ENCODE results near the gene NSD2. TPM values are rescaled to one million over a fixed set of nuclear protein-coding genes. Genes with fewer than 3 reads are reported as not detected.
"Not testable (repeated sequence)": the region's sequence is repeated elsewhere in the genome, so short reads cannot be mapped to it uniquely, and the experiment has no call there.

NSD2 gene
- total RNA-seq, 1 donor from 2014 or later, result 66.4 TPM

DNA sequence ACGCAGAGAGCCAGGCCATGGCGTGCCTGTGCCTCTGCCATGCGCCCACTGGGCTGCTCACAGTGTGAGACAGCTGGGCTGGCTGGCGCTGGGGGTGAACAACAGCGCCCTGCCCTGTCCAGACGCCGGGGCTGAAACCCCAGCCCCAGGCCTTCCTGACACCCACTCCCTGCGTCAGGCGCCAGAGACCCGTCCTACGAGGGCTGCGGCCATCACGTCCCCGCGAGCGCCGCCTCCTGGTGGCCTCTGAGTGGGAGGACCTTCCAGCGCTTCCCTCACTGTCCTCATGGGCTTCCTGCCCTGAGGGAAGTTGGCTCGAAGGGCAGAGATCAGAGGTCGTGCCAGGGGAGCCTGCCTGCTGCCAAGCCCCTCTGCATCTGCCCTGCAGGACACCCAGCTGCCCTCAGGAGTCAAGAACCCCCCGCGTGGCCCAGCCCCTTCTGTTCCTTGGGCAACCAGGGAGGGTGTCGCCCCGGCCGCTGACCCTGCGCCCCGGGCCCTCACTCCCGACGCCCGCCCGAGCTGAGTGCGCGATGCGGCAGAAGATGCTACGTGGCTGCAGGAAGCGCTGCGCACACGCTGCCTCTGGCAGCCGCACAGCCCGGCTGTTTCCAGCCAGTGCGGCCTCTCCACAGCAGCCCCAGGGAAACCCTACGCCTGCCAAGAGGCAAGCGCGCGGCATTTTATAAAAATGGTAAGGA, 121.4 kb downstream of the NSD2 start:
- no peak for DNase-seq (ENCODE audit: extremely low spot score, unreplicated experiment)
- H3K4me1 Mint-ChIP-seq (ENCODE audit: unreplicated experiment), result peaks cover 1% of the 10 kb centered on the region
- H3K36me3 Mint-ChIP-seq (ENCODE audit: unreplicated experiment), result peaks cover 35% of the 10 kb centered on the region
- no peak overlapping the region for H3K27ac Mint-ChIP-seq (ENCODE audit: unreplicated experiment)
- H3K27me3 Mint-ChIP-seq (ENCODE audit: unreplicated experiment), result no peaks in the 10 kb centered on the region
- TF ChIP-seq, protein P1, sequence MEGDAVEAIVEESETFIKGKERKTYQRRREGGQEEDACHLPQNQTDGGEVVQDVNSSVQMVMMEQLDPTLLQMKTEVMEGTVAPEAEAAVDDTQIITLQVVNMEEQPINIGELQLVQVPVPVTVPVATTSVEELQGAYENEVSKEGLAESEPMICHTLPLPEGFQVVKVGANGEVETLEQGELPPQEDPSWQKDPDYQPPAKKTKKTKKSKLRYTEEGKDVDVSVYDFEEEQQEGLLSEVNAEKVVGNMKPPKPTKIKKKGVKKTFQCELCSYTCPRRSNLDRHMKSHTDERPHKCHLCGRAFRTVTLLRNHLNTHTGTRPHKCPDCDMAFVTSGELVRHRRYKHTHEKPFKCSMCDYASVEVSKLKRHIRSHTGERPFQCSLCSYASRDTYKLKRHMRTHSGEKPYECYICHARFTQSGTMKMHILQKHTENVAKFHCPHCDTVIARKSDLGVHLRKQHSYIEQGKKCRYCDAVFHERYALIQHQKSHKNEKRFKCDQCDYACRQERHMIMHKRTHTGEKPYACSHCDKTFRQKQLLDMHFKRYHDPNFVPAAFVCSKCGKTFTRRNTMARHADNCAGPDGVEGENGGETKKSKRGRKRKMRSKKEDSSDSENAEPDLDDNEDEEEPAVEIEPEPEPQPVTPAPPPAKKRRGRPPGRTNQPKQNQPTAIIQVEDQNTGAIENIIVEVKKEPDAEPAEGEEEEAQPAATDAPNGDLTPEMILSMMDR (IDR thresholded peaks at IDR 0.05), result no peak
- no peak overlapping the region for H3K4me3 Mint-ChIP-seq (ENCODE audit: unreplicated experiment)
- peaks cover 13% of the 10 kb centered on the region for H3K9me3 Mint-ChIP-seq (ENCODE audit: unreplicated experiment)

DNA sequence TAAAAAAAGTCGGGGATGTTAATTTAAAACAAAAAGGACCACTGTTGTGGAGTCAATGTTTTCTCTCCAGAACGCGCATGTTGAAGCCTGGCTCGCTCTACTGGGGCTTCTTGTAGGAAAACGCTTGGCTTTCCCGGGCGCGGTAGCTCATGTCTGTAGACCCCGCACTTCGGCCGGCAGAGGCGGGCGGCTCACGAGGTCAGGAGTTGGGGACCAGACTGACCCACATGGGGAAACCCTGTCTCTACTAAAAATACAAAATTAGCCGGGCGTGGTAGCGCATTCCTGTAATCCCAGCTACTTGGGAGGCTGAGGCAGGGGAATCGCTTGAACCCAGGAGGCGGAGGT, 122.0 kb downstream of the NSD2 start:
- H3K36me3 Mint-ChIP-seq (ENCODE audit: unreplicated experiment), result peaks cover 35% of the 10 kb centered on the region

DNA sequence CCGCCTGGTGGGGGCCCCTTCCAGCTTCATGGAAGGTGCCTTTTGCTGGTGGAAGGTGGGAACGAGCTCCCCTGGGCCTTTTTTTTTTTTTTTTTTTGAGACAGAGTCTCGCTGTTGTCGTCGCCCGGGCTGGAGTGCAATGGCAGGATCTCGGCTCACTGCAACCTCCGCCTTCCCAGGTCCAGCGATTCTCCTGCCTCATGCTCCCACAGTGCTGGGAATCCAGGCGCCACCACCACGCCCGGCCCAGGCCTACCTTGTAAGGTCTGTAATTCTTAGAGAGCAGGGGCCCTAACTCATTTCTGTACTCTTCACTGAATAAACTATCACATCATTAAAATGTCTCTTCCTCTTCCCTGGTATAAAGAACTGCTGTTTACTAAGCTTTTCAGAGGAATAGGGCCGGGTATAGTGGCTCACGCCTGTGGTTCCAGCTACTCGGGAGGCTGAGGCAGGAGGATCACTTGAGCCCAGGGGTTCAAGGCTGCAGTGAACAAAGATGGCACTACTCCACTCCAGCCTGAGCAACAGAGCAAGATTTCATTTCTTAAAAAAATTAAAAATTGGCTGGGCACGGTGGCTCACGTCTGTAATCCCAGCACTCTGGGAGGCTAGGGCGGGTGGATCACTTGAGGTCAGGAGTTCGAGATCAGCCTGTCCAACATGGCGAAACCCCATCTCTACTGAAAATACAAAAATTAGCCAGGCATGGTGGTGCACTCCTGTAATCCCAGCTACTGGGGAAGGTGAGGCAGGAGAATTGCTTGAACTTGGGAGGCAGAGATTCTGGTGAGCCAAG, 122.7 kb downstream of the NSD2 start:
- peaks cover 23% of the 10 kb centered on the region for H3K9me3 Mint-ChIP-seq (ENCODE audit: unreplicated experiment)
- DNase-seq (ENCODE audit: extremely low spot score, unreplicated experiment), result peak; percentile 75
- H3K27me3 Mint-ChIP-seq (ENCODE audit: unreplicated experiment), result not testable (repeated sequence)

More for the DNA sequence above, 122.0 kb downstream of the NSD2 start:
- Mint-ChIP-seq H3K9me3 (ENCODE audit: unreplicated experiment) (peaks cover 16% of the 10 kb centered on the region), H3K27me3 (ENCODE audit: unreplicated experiment) (no peaks in the 10 kb centered on the region), H3K27ac (ENCODE audit: unreplicated experiment) (no peak overlapping the region), H3K4me3 (ENCODE audit: unreplicated experiment) (no peak overlapping the region), H3K4me1 (ENCODE audit: unreplicated experiment) (peaks cover 1% of the 10 kb centered on the region)
- TF ChIP-seq, protein P1 (IDR thresholded peaks at IDR 0.05), result no peak
- peak; percentile 72 for DNase-seq (ENCODE audit: extremely low spot score, unreplicated experiment)

DNA sequence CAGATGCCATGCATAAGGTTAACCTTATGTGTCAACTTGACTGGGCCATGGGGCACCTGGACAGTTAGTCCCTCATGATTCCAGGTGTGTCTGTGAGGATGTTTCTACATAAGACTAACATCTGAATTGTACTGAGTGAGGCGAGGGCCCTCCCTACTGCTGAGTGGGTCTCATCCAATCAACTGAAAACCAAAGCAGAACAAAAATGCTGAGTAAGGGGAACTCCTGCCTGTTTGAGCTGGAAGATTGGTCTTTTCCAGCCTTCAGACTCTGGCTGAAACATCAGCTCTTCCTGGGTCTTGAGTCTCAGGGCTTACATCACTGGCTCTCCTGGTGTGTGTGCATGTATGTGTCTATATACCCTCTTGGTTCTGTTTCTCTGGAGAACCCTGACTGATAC, 123.7 kb downstream of the NSD2 start:
- Mint-ChIP-seq H3K27me3 (ENCODE audit: unreplicated experiment) (no peaks in the 10 kb centered on the region), H3K36me3 (ENCODE audit: unreplicated experiment) (peaks cover 48% of the 10 kb centered on the region), H3K9me3 (ENCODE audit: unreplicated experiment) (peaks cover 34% of the 10 kb centered on the region), H3K4me3 (ENCODE audit: unreplicated experiment) (no peak overlapping the region), H3K4me1 (ENCODE audit: unreplicated experiment) (peaks cover 1% of the 10 kb centered on the region), H3K27ac (ENCODE audit: unreplicated experiment) (no peak overlapping the region)
- DNase-seq (ENCODE audit: extremely low spot score, unreplicated experiment), result peak; percentile 23
- TF ChIP-seq, protein P1 (IDR thresholded peaks at IDR 0.05), result no peak

More for the DNA sequence above, 122.7 kb downstream of the NSD2 start:
- H3K4me3 Mint-ChIP-seq (ENCODE audit: unreplicated experiment); H3K27ac Mint-ChIP-seq (ENCODE audit: unreplicated experiment); H3K4me1 Mint-ChIP-seq (ENCODE audit: unreplicated experiment): not testable (repeated sequence)
- peaks cover 38% of the 10 kb centered on the region for H3K36me3 Mint-ChIP-seq (ENCODE audit: unreplicated experiment)

DNA sequence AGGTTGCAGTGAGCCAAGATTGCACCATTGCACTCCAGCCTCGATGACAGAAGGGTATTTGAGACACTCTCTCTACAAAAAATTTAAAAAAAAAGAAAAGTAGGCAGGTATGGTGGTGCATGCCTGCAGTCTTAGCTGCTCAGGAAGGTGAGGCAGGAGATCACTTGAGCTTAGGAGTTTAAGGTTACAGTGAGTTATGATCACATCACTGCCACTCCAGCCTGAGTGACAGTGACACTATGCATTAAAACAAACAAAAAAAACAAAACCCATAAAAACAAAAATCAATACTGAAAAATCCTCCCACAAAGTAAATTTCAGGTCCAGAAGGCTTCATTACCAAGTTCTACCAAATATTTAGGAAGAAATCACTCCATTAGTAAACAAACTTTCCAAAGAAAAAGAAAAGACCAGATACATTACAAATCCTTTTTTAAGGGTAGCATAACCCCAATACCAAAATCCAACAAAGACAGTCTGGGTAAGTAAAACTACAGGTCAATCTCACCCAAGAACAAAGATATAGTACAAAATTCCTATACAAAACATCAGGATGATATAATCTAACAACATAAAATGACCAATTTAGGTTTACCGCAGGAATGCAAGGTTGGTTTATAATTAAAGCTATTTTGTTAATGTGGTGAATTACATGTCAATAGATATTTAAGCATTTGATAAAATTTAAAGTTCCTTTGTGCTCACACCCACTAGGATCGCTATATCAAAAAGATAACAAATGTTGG, 125.8 kb downstream of the NSD2 start:
- H3K4me1 Mint-ChIP-seq (ENCODE audit: unreplicated experiment), result peaks cover 1% of the 10 kb centered on the region
- no peak overlapping the region for H3K4me3 Mint-ChIP-seq (ENCODE audit: unreplicated experiment)
- peaks cover 57% of the 10 kb centered on the region for H3K36me3 Mint-ChIP-seq (ENCODE audit: unreplicated experiment)
- H3K9me3 Mint-ChIP-seq (ENCODE audit: unreplicated experiment), result peaks cover 42% of the 10 kb centered on the region
- no peaks in the 10 kb centered on the region for H3K27me3 Mint-ChIP-seq (ENCODE audit: unreplicated experiment)
- TF ChIP-seq, protein P1 (IDR thresholded peaks at IDR 0.05), result no peak
- no peak overlapping the region for H3K27ac Mint-ChIP-seq (ENCODE audit: unreplicated experiment)
- no peak for DNase-seq (ENCODE audit: extremely low spot score, unreplicated experiment)
